Esophagus (tissue), 2 donors: ENCODE measurements around the gene MAML2. TPM values are rescaled to one million over a fixed set of nuclear protein-coding genes. Genes with fewer than 3 reads are reported as not detected.
A peak's percentile ranks its signal among the peaks of the same experiment; 100 is the strongest.

ENCODE experiments used
- H3K27ac ChIP-seq, 2 donors: one replicate each; pipeline ENCODE4 v1.5.1; 2013; ENCODE audit warnings: low read depth in 2 of 2, mild to moderate bottlenecking in 2 of 2, inconsistent platforms in 1 of 2, low read length in 1 of 2, moderate library complexity in 1 of 2
- H3K27me3 ChIP-seq, 2 donors: one replicate each; pipeline ENCODE4 v1.6.1; 2013; ENCODE audit warnings: low read length in 2 of 2, control low read depth in 1 of 2, mild to moderate bottlenecking in 1 of 2; ENCODE audit not compliant: insufficient read depth in 2 of 2, control insufficient read depth in 1 of 2
- H3K36me3 ChIP-seq, 2 donors: one replicate each; pipeline ENCODE4 v1.6.1; 2013; ENCODE audit warnings: low read length in 1 of 2; ENCODE audit not compliant: control insufficient read depth in 2 of 2, insufficient read depth in 2 of 2
- H3K4me1 ChIP-seq, 2 donors: one replicate each; pipeline ENCODE4 v1.6.1; 2013; ENCODE audit warnings: low read length in 1 of 2; ENCODE audit not compliant: control insufficient read depth in 2 of 2, insufficient read depth in 2 of 2
- H3K4me3 ChIP-seq, 2 donors: one replicate each; pipeline ENCODE4 v1.5.1; 2013; ENCODE audit warnings: low read length in 2 of 2, mild to moderate bottlenecking in 2 of 2, low read depth in 1 of 2, moderate library complexity in 1 of 2
- H3K9me3 ChIP-seq, 2 donors: one replicate each; pipeline ENCODE4 v1.6.1; 2013; ENCODE audit warnings: mild to moderate bottlenecking in 2 of 2, low read depth in 1 of 2, low read length in 1 of 2, moderate library complexity in 1 of 2; ENCODE audit not compliant: control insufficient read depth in 2 of 2, insufficient read depth in 1 of 2
- WGBS, 2 donors: extraction: QIAGEN DNeasy Blood & Tissue Kit; methylation state at CpG; one replicate each; pipeline ENCODE4 v1.1.7; 2013; 5-methylcytosine and 5-hydroxymethylcytosine counted together
- polyA plus RNA-seq, 2 donors: library from polyadenylated mRNA; stranded (reverse); fragments of 200-250 nt; gene quantifications; one replicate each; pipeline ENCODE4 v1.2.3, GENCODE V29; 2013
- donor health status: healthy with polysubstance abuse.
- donor health status: Bipolar disorder and iron deficiency.

Gene MAML2
- polyA plus RNA-seq, 2 donors: 1.9 to 2.0 TPM

- 82 to 85% methylated on average over 3 of the region's 3 CpGs for WGBS, 2 donors
- Histone ChIP-seq H3K9me3 (no peaks in the 10 kb centered on the region), H3K36me3 (no peaks in the 10 kb centered on the region), H3K27ac (no peak overlapping the region), H3K4me3 (no peak overlapping the region), H3K4me1 (peaks cover 0 to 4% of the 10 kb centered on the region in 2 donors), H3K27me3 (no peaks in the 10 kb centered on the region)
Measured at GRCh38 chr11:96167787-96168186, 175.2 kb downstream of the MAML2 start.

- Histone ChIP-seq H3K4me1 (peaks cover 0 to 4% of the 10 kb centered on the region in 2 donors), H3K27ac (no peak overlapping the region)
- 85 to 89% methylated on average over 4 of the region's 4 CpGs for WGBS, 2 donors
Measured at GRCh38 chr11:96167203-96167758, 175.7 kb downstream of the MAML2 start.

GRCh38 chr11:96162816-96163499 is 180.0 kb downstream of the MAML2 start:
- H3K4me3 ChIP-seq: no peak overlapping the region
- 25 to 35% methylated on average over 6 of the region's 6 CpGs for WGBS, 2 donors
- no peaks in the 10 kb centered on the region for H3K27me3 ChIP-seq
- H3K27ac ChIP-seq: peak overlapping the region; percentile 60 to 77
- no peaks in the 10 kb centered on the region for H3K4me1 ChIP-seq
- no peaks in the 10 kb centered on the region for H3K9me3 ChIP-seq
- no peaks in the 10 kb centered on the region for H3K36me3 ChIP-seq

More at GRCh38 chr11:96167203-96167758, 175.7 kb downstream of the MAML2 start:
- Histone ChIP-seq H3K9me3 (no peaks in the 10 kb centered on the region), H3K4me3 (no peak overlapping the region), H3K36me3 (no peaks in the 10 kb centered on the region), H3K27me3 (no peaks in the 10 kb centered on the region)

GRCh38 chr11:96161307-96162089 is 181.5 kb downstream of the MAML2 start:
- no peak overlapping the region for H3K27ac ChIP-seq
- no peaks in the 10 kb centered on the region for H3K27me3 ChIP-seq
- no peaks in the 10 kb centered on the region for H3K4me1 ChIP-seq
- no peaks in the 10 kb centered on the region for H3K36me3 ChIP-seq
- H3K9me3 ChIP-seq: no peaks in the 10 kb centered on the region
- H3K4me3 ChIP-seq: no peak overlapping the region
- WGBS, 2 donors: 81 to 86% methylated on average over 10 of the region's 10 CpGs

GRCh38 chr11:96160732-96161306 is 182.2 kb downstream of the MAML2 start:
- WGBS, 2 donors: 81 to 85% methylated on average over 7 of the region's 7 CpGs

GRCh38 chr11:96159968-96160367 is 183.0 kb downstream of the MAML2 start:
- no peaks in the 10 kb centered on the region for H3K27me3 ChIP-seq
- H3K36me3 ChIP-seq: no peaks in the 10 kb centered on the region
- peaks cover under 1 to 6% of the 10 kb centered on the region in 2 donors for H3K4me1 ChIP-seq
- no peaks in the 10 kb centered on the region for H3K9me3 ChIP-seq
- no peak overlapping the region for H3K27ac ChIP-seq
- H3K4me3 ChIP-seq: no peak overlapping the region
- WGBS, 2 donors: 64 to 79% methylated on average over 6 of the region's 6 CpGs

More at GRCh38 chr11:96160732-96161306, 182.2 kb downstream of the MAML2 start:
- no peaks in the 10 kb centered on the region for H3K9me3 ChIP-seq
- H3K27me3 ChIP-seq: no peaks in the 10 kb centered on the region
- no peak overlapping the region for H3K4me3 ChIP-seq
- H3K4me1 ChIP-seq: peaks cover 0 to 5% of the 10 kb centered on the region in 2 donors
- no peak overlapping the region for H3K27ac ChIP-seq
- H3K36me3 ChIP-seq: no peaks in the 10 kb centered on the region

GRCh38 chr11:96158126-96158525 is 184.9 kb downstream of the MAML2 start:
- 72 to 79% methylated on average over 1 of the region's 1 CpG for WGBS, 2 donors
- peaks cover 3 to 6% of the 10 kb centered on the region in 2 donors for H3K4me1 ChIP-seq
- no peak overlapping the region for H3K4me3 ChIP-seq
- H3K36me3 ChIP-seq: no peaks in the 10 kb centered on the region
- peak overlapping the region in 1 of 2 donors; percentile 37 for H3K27ac ChIP-seq
- H3K27me3 ChIP-seq: no peaks in the 10 kb centered on the region
- no peaks in the 10 kb centered on the region for H3K9me3 ChIP-seq

- no peaks in the 10 kb centered on the region for H3K9me3 ChIP-seq
- no peak overlapping the region for H3K4me3 ChIP-seq
- no peaks in the 10 kb centered on the region for H3K36me3 ChIP-seq
- H3K27me3 ChIP-seq: no peaks in the 10 kb centered on the region
- peaks cover 3 to 6% of the 10 kb centered on the region in 2 donors for H3K4me1 ChIP-seq
- peak overlapping the region in 1 of 2 donors; percentile 83 for H3K27ac ChIP-seq
Measured at GRCh38 chr11:96157517-96157873, 185.5 kb downstream of the MAML2 start.

GRCh38 chr11:96156379-96156722 is 186.6 kb downstream of the MAML2 start:
- H3K27ac ChIP-seq: peak overlapping the region; percentile 83 to 84
- H3K4me3 ChIP-seq: no peak overlapping the region
- peaks cover 3 to 6% of the 10 kb centered on the region in 2 donors for H3K4me1 ChIP-seq
- WGBS, 2 donors: 51 to 63% methylated on average over 3 of the region's 3 CpGs
- H3K36me3 ChIP-seq: no peaks in the 10 kb centered on the region
- no peaks in the 10 kb centered on the region for H3K9me3 ChIP-seq
- no peaks in the 10 kb centered on the region for H3K27me3 ChIP-seq
